Small intestine (tissue), 7 donors: ENCODE data around the gene SLC6A17. TPM values are rescaled to one million over a fixed set of nuclear protein-coding genes. Genes with fewer than 3 reads are reported as not detected.

Source experiments
- DNase-seq, 2 donors: peaks; one replicate each; pipeline versions ENCODE4 v3.0.0 to v3.0.0-alpha.2; 2013
- FAIRE-seq: peaks from 2 replicates; lab custom pipeline; 2012; peaks lifted over from hg19 to GRCh38; lab: Jason Lieb, UNC
- H3K27ac ChIP-seq, 3 donors: one replicate each; pipeline ENCODE4 v1.5.1; 2013; ENCODE audit warnings: low read length in 2 of 3, mild to moderate bottlenecking in 2 of 3, control low read depth in 1 of 3, inconsistent platforms in 1 of 3, low read depth in 1 of 3, moderate library complexity in 1 of 3
- H3K27me3 ChIP-seq, 3 donors: one replicate each; pipeline ENCODE4 v1.6.1; 2013; ENCODE audit warnings: low read length in 3 of 3, inconsistent platforms in 1 of 3; ENCODE audit not compliant: control insufficient read depth in 3 of 3, insufficient read depth in 3 of 3
- H3K36me3 ChIP-seq, 3 donors: one replicate each; pipeline ENCODE4 v1.6.1; 2013; ENCODE audit warnings: low read length in 3 of 3, inconsistent platforms in 1 of 3, low read depth in 1 of 3, mild to moderate bottlenecking in 1 of 3, moderate library complexity in 1 of 3; ENCODE audit not compliant: control insufficient read depth in 3 of 3, insufficient read depth in 2 of 3
- H3K4me1 ChIP-seq, 3 donors: one replicate each; pipeline ENCODE4 v1.6.1; 2013; ENCODE audit warnings: low read length in 2 of 3, inconsistent platforms in 1 of 3, low read depth in 1 of 3, mild to moderate bottlenecking in 1 of 3, moderate library complexity in 1 of 3; ENCODE audit not compliant: control insufficient read depth in 3 of 3, insufficient read depth in 2 of 3
- H3K4me3 ChIP-seq, 3 donors: one replicate each; pipeline ENCODE4 v1.5.1; 2013; ENCODE audit warnings: low read length in 3 of 3, control low read depth in 1 of 3, inconsistent platforms in 1 of 3, low read depth in 1 of 3, mild to moderate bottlenecking in 1 of 3, moderate library complexity in 1 of 3
- H3K9me3 ChIP-seq, 2 donors: one replicate each; pipeline ENCODE4 v1.6.1; 2013; ENCODE audit warnings: low read depth in 1 of 2, low read length in 1 of 2; ENCODE audit not compliant: control insufficient read depth in 2 of 2, insufficient read depth in 1 of 2
- WGBS, 3 donors: extraction: QIAGEN DNeasy Blood & Tissue Kit; methylation state at CpG; one replicate each; pipeline ENCODE4 v1.1.7; 2013; 5-methylcytosine and 5-hydroxymethylcytosine counted together
- polyA plus RNA-seq, 4 donors: library from polyadenylated mRNA; stranded (reverse) in 3 of 4; unstranded in 1 of 4; fragments of 200-250 nt in 3 of 4; fragments of 120-200 nt in 1 of 4; gene quantifications; one replicate each; pipeline versions ENCODE4 v1.2.1 to v1.2.3, GENCODE V29; 2013
- donor health status: healthy with polysubstance abuse.
- donor health status: control.
- donor health status: control.
- donor health status: Bipolar disorder and iron deficiency.
- donor health status: healthy.

The SLC6A17 gene
- polyA plus RNA-seq, 4 donors = under 0.01 to 0.49 TPM; not detected in 2

DNA sequence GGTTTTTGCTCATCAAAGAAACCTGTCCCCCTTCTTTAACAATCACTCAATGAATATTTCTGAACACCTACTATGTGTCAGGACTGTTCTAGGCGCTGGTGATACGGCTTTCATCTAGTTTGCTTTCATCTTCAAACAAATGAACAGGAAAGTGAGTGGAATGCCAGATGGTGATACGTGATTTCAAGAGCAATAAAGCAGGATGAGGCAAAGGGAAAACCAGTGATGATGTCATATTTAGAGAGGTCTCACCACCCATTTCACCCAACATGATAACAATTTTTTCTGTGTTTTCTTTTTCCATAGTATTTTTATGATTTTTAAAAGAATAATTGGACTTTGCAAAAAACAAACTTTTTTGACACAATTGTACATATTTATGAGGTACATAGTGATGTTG, 11.3 kb upstream of the SLC6A17 start:
- FAIRE-seq = no peak
- WGBS, 3 donors = 21 to 52% (median 33%) methylated on average over 3 of the region's 3 CpGs
- H3K27me3 ChIP-seq = peaks cover 0 to 42% (median 25%) of the 10 kb centered on the region in 3 donors

DNA sequence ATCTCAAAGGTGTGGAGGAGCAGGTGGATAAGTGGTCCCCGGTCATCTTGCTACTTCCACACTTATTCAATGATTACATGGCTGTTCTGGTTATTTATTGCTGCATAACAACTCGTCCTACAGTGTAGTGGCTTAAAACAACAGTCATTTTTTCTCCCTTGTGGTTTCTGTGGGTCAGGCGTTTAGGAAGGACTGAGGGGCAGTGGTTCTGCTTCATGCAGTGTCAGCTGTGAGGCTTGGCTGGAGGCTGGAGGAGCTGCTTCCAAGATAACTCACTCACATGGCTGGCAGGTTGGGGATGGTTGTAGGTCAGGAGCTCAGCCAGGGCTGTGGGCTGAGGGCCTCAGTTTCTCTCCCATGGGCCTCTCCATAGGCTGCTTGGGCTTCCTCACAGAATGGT, 5.9 kb upstream of the SLC6A17 start:
- Histone ChIP-seq H3K27me3 (peaks cover 0 to 39% (median 28%) of the 10 kb centered on the region in 3 donors), H3K27ac (no peak overlapping the region), H3K36me3 (no peaks in the 10 kb centered on the region), H3K9me3 (no peaks in the 10 kb centered on the region), H3K4me1 (no peaks in the 10 kb centered on the region), H3K4me3 (no peak overlapping the region)
- WGBS, 3 donors = 43 to 61% (median 51%) methylated on average over 3 of the region's 3 CpGs
- no peak for DNase-seq
- FAIRE-seq = no peak

More for the DNA sequence above, 11.3 kb upstream of the SLC6A17 start:
- Histone ChIP-seq H3K4me3 (no peak overlapping the region), H3K27ac (no peak overlapping the region), H3K9me3 (no peaks in the 10 kb centered on the region), H3K36me3 (no peaks in the 10 kb centered on the region), H3K4me1 (no peaks in the 10 kb centered on the region)
- no peak for DNase-seq

DNA sequence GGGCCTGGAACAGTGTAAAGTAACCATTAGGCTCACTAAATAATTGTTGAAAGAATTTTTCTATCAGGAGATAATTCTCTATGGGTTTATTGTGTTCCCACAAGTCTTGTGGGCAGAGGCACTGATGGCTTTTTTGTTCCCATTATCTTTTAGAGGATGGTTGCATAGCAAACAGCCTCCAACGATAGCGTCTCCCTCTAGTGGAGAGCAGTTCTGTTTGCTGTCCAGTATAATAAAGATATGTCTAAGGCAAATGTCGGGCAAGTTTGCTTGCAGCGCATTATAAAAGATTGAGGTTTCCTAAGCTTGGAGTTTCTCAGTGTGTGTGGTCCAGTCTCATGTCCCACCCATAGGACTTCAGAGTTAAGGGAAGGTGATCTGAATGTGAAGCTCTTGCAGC, 1.3 kb upstream of the SLC6A17 start:
- Histone ChIP-seq H3K9me3 (no peaks in the 10 kb centered on the region), H3K36me3 (no peaks in the 10 kb centered on the region), H3K4me3 (no peak overlapping the region), H3K27ac (no peak overlapping the region), H3K4me1 (no peaks in the 10 kb centered on the region), H3K27me3 (peaks cover 7 to 64% (median 37%) of the 10 kb centered on the region in 3 donors)
- no peak for FAIRE-seq
- WGBS, 3 donors = 36 to 41% (median 37%) methylated on average over 4 of the region's 4 CpGs
- DNase-seq = no peak

DNA sequence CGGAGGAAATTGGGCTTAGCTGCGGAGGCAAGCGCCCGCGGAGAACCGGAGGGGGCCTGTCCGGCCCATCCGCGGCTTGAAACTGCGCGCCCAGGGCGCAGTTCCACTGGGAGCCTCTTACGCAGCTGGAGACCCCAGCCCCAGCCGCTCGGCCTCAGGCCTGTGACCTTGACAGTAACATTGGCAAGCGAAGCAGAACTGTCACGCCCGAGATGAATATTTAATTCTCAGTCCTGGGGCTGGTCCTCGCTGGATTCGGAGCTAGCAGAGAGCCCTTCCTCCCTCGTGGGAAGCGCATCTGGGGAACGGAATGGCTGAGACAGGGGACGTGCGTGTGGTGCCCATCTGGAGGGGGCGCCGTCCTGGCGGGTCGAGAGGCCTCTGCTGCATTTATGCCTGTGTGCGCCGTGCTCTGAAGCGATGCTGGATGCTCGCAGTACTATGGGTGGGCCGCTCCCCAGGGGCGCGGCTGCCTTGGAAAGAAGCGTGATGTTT, 928 bp downstream of the SLC6A17 start:
- H3K36me3 ChIP-seq = no peaks in the 10 kb centered on the region
- no peak overlapping the region for H3K27ac ChIP-seq
- WGBS, 3 donors = 11 to 19% (median 18%) methylated on average over 28 to 37 of the region's 37 CpGs
- no peaks in the 10 kb centered on the region for H3K9me3 ChIP-seq
- DNase-seq (peak in 1 of 2 donors; percentile 11), FAIRE-seq (no peak)
- no peak overlapping the region for H3K4me3 ChIP-seq
- peaks cover 7 to 65% (median 37%) of the 10 kb centered on the region in 3 donors for H3K27me3 ChIP-seq
- H3K4me1 ChIP-seq = no peaks in the 10 kb centered on the region

DNA sequence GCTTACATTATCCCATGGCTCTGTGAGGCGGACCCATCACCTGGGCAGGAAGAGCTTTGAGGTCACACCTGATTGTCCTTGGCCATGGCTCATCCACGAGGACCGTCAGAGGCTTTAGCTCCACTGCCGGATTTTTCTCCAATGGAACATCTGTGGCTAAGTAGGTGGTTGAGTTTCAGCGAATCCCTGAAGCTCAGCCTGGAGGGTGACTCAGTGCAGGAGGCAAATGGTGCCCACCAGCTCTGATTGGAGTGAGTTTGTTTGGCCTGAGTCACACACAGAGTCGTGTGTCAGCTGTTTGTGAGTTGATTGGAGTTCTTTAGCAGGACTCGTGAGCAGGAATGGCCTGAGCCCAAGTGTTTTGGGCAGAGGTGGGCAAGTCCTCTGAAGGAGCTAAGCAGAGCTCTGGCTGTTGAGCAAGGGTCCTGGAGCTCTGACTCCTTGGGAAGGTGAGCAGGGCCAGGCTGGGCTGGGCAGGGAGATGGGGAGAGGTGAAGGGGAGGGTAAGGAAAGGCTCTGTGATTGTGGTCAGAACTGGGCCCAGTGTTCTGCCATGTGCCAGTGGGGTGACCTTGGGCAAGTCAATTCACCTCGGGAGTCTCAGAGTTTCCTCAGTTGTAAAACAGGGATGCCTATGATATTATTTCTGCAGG, 2.0 kb downstream of the SLC6A17 start:
- peaks cover 7 to 60% (median 37%) of the 10 kb centered on the region in 3 donors for H3K27me3 ChIP-seq
- no peaks in the 10 kb centered on the region for H3K36me3 ChIP-seq
- DNase-seq = no peak

DNA sequence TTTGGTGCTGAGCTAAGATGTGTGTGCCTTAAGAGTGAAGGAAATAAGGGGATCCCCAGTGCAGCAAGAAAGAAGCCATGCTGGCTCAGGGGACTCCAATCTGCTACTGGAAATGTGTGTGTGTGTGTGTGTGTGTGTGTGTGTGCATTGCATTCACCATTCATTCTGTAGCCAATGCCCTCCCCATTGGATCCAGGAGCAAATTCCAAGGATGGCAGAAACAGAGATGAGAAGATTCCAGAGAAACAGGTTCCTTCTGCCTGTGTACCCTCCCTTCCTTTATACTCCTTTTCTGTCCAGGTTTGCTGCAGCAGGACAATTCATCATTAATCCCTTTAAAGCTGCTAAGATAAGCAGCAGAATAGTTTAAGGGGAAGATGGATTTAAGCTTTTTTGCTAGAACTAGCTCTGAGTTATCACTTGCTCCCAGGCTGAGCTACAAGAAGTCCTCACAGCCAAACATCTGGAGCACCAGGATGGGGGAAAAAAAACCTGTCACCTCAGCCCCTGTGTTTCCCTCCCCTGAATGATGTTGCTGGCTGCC, 3.2 kb downstream of the SLC6A17 start:
- no peak overlapping the region for H3K4me3 ChIP-seq
- DNase-seq (no peak), FAIRE-seq (no peak)
- no peaks in the 10 kb centered on the region for H3K36me3 ChIP-seq
- H3K4me1 ChIP-seq = no peaks in the 10 kb centered on the region
- no peak overlapping the region for H3K27ac ChIP-seq
- H3K27me3 ChIP-seq = peaks cover 7 to 53% (median 34%) of the 10 kb centered on the region in 3 donors
- no peaks in the 10 kb centered on the region for H3K9me3 ChIP-seq

More for the DNA sequence above, 2.0 kb downstream of the SLC6A17 start:
- H3K27ac ChIP-seq = no peak overlapping the region
- H3K4me3 ChIP-seq = no peak overlapping the region
- H3K9me3 ChIP-seq = no peaks in the 10 kb centered on the region
- 46 to 59% (median 58%) methylated on average over 8 of the region's 8 CpGs for WGBS, 3 donors
- FAIRE-seq = no peak
- H3K4me1 ChIP-seq = no peaks in the 10 kb centered on the region

DNA sequence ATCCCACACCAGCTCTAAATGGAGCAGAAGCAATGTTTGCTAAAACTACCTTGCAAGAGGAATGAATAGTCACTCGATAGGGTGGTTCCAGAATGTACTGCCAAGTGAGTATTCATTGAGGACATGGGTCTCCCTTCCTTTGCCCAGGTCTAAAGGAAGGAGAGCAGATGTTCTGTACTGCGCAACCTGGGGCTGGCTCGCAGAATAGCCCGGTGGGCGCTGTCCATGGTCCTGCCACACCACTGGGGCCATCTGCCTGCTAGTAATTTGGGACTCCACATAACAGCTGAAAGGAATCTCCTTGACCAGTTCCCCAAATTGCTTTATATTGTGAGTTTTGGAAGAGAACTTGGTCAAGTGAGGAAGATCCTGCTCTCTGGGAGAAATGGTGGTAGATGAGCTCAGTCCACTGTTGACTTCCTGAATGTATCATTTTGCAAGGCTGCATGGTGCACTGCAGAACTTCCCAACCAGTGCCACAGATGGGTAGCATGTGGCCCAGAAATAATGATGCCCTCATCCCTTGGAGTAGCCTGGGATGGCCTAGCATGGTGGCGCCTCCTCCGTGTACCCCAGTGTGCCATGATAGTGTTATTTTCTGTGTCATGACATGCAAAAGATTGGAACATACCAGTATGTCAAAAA, 5.7 kb downstream of the SLC6A17 start:
- FAIRE-seq = no peak

DNA sequence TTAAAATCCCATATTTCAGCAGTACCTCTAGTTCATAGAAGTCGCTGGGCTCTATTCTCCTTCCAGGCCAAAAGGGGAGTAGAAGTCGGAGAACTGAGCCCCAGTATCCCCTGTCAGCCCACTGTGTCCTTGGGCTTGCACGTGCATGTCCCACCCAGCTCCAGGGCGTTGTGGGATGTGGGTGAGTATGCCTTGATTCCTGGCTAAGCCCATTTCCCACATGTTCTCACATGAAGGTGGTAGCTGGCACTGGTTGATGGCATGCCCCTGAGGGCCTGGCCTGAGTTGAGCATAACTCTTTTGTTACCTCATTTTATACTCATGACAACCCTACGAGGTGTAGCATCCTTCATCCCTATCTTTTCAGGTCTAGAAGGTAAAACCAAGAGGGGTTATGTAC, 8.0 kb downstream of the SLC6A17 start:
- Histone ChIP-seq H3K9me3 (peaks cover 0 to 2% of the 10 kb centered on the region in 2 donors), H3K27ac (no peak overlapping the region), H3K4me3 (no peak overlapping the region), H3K27me3 (peaks cover 0 to 15% (median 14%) of the 10 kb centered on the region in 3 donors), H3K4me1 (no peaks in the 10 kb centered on the region), H3K36me3 (no peaks in the 10 kb centered on the region)
- WGBS, 3 donors = 62 to 78% (median 73%) methylated on average over 5 of the region's 5 CpGs
- FAIRE-seq = no peak
- no peak for DNase-seq

More for the DNA sequence above, 5.7 kb downstream of the SLC6A17 start:
- H3K9me3 ChIP-seq = peaks cover 0 to 2% of the 10 kb centered on the region in 2 donors
- no peak overlapping the region for H3K4me3 ChIP-seq
- DNase-seq = peak; percentile 26 to 68
- WGBS, 3 donors = 16 to 25% (median 18%) methylated on average over 7 of the region's 7 CpGs
- H3K27me3 ChIP-seq = peaks cover under 1 to 33% (median 23%) of the 10 kb centered on the region in 3 donors
- H3K4me1 ChIP-seq = no peaks in the 10 kb centered on the region
- no peaks in the 10 kb centered on the region for H3K36me3 ChIP-seq
- H3K27ac ChIP-seq = no peak overlapping the region
